ENCODE data around the gene ATP1A1. TPM values are rescaled to one million over a fixed set of nuclear protein-coding genes. Genes with fewer than 3 reads are reported as not detected.

ATP1A1 gene
- total and polyA plus RNA-seq, 2 donors (not counting 3 experiments of a cell fraction or from before 2014, with no cell fraction given): 263 to 325 TPM

GRCh38 chr1:116359871-116360270 is 13.2 kb upstream of the ATP1A1 start:
- FAIRE-seq: no peak
- H3K79me2 ChIP-seq (ENCODE audit: control insufficient read depth, insufficient read depth, low read length): no peaks in the 10 kb centered on the region
- H3K9me3 ChIP-seq (replicated peaks; ENCODE audit: control insufficient read depth, insufficient read depth, low read length): no peaks in the 10 kb centered on the region
- no peak overlapping the region for H3K4me3 ChIP-seq (replicated peaks in 1 of 3; ENCODE audit: insufficient read depth in 1 of 3, low read depth in 1 of 3, low read length in 3 of 3)
- no peaks in the 10 kb centered on the region for H3K9me1 ChIP-seq (replicated peaks; ENCODE audit: control insufficient read depth, extremely low read depth, insufficient read depth, low read length)
- H3K36me3 ChIP-seq (ENCODE audit: control insufficient read depth in 2 of 2, extremely low read depth in 1 of 2, insufficient read depth in 2 of 2, low read length in 2 of 2): no peaks in the 10 kb centered on the region
- BruUV-seq (replicated peaks): no TSS peak
- no peak overlapping the region for H3K4me2 ChIP-seq (ENCODE audit: insufficient read depth, low read length)
- dilution Hi-C loops (cut with MboI; ENCODE audit: extremely low pct_ligation_motif_present, low sequenced_read_pairs): no loop called here
- DNase-seq (ENCODE audit: low read depth, low spot score): no peak
- H3K9ac ChIP-seq (replicated peaks; ENCODE audit: extremely low read depth, insufficient read depth, low read length): no peak overlapping the region
- H3K4me1 ChIP-seq (ENCODE audit: control insufficient read depth, extremely low read depth, insufficient read depth, low read length): peaks cover 21% of the 10 kb centered on the region
- H3K27ac ChIP-seq (ENCODE audit: insufficient read depth, low read depth, low read length): no peak overlapping the region
- peaks cover 0 to 3% of the 10 kb centered on the region in 2 experiments for H3K27me3 ChIP-seq (ENCODE audit: control insufficient read depth in 2 of 2, insufficient read depth in 2 of 2, low read length in 2 of 2)
- H2AFZ ChIP-seq (ENCODE audit: low read depth, low read length): no peak overlapping the region
- intact Hi-C loops (cut with micrococcal nuclease): loop anchor here (1.0 to 5.0 kb wide), 4 partner anchors 19 to 208 kb away; no protein-coding TSS in a partner anchor
- ChIA-PET CTCF (interaction anchor here (0.8 to 4.9 kb wide), 8 partner anchors 11 to 221 kb away, joined by 3 to 78 read pairs (median 8); no protein-coding TSS in a partner anchor), POLR2A (interaction anchor here (0.7 kb wide), 1 partner anchor 13 kb away, joined by 3 read pairs; the partner anchor contains the start of gene ATP1A1)
- TF ChIP-seq JUN (IDR thresholded peaks at IDR 0.05; ENCODE audit: borderline replicate concordance, insufficient read depth, insufficient read length, low read depth) (no peak), POLR2AphosphoS5 (IDR thresholded peaks at IDR 0.05; ENCODE audit: insufficient read depth, low read depth, low read length) (no peak)
- no peaks in the 10 kb centered on the region for H4K20me1 ChIP-seq (replicated peaks; ENCODE audit: control insufficient read depth, extremely low read depth, insufficient read depth, low read length)

- Histone ChIP-seq H3K9me1 (replicated peaks; ENCODE audit: control insufficient read depth, extremely low read depth, insufficient read depth, low read length) (no peaks in the 10 kb centered on the region), H2AFZ (ENCODE audit: low read depth, low read length) (no peak overlapping the region), H4K20me1 (replicated peaks; ENCODE audit: control insufficient read depth, extremely low read depth, insufficient read depth, low read length) (no peaks in the 10 kb centered on the region), H3K27ac (ENCODE audit: insufficient read depth, low read depth, low read length) (no peak overlapping the region), H3K9me3 (replicated peaks; ENCODE audit: control insufficient read depth, insufficient read depth, low read length) (no peaks in the 10 kb centered on the region), H3K4me3 (replicated peaks in 1 of 3; ENCODE audit: insufficient read depth in 1 of 3, low read depth in 1 of 3, low read length in 3 of 3) (no peak overlapping the region), H3K4me2 (ENCODE audit: insufficient read depth, low read length) (no peak overlapping the region), H3K27me3 (ENCODE audit: control insufficient read depth in 2 of 2, insufficient read depth in 2 of 2, low read length in 2 of 2) (peaks cover 0 to 3% of the 10 kb centered on the region in 2 experiments), H3K36me3 (ENCODE audit: control insufficient read depth in 2 of 2, extremely low read depth in 1 of 2, insufficient read depth in 2 of 2, low read length in 2 of 2) (no peaks in the 10 kb centered on the region), H3K4me1 (ENCODE audit: control insufficient read depth, extremely low read depth, insufficient read depth, low read length) (peaks cover 21% of the 10 kb centered on the region), H3K79me2 (ENCODE audit: control insufficient read depth, insufficient read depth, low read length) (no peaks in the 10 kb centered on the region), H3K9ac (replicated peaks; ENCODE audit: extremely low read depth, insufficient read depth, low read length) (no peak overlapping the region)
- POLR2A ChIA-PET: interaction anchor here (0.7 kb wide), 1 partner anchor 12 kb away, joined by 3 read pairs; the partner anchor contains the start of gene ATP1A1
- CTCF ChIA-PET: interaction anchor here (0.8 to 4.9 kb wide), 8 partner anchors 10 to 222 kb away, joined by 3 to 78 read pairs (median 8); no protein-coding TSS in a partner anchor
- DNase-seq (ENCODE audit: low read depth, low spot score): peak; percentile 65
- FAIRE-seq: peak; percentile 21
- TF ChIP-seq EZH2 (IDR thresholded peaks at IDR 0.05; ENCODE audit: borderline replicate concordance, low read depth, low read length, severe bottlenecking) (no peak), CTCF (IDR thresholded peaks at IDR 0.05; ENCODE audit: extremely low read depth in 1 of 2, insufficient read depth in 1 of 2, low read depth in 1 of 2, low read length in 2 of 2) (peak; percentile 26 to 27), GATA2 (IDR thresholded peaks at IDR 0.05; ENCODE audit: insufficient read depth, insufficient read length, low read depth, low read length) (no peak)
- intact Hi-C loops (cut with micrococcal nuclease): loop anchor here (1.0 to 2.0 kb wide), 3 partner anchors 18 to 139 kb away; no protein-coding TSS in a partner anchor
- no TSS peak for BruUV-seq (replicated peaks)
- dilution Hi-C loops (cut with MboI; ENCODE audit: extremely low pct_ligation_motif_present, low sequenced_read_pairs): no loop called here
Measured at GRCh38 chr1:116360429-116361173, 12.4 kb upstream of the ATP1A1 start.
